Stomach (tissue), 9 donors: Measurements from ENCODE around the gene FCAMR. TPM values are rescaled to one million over a fixed set of nuclear protein-coding genes. Genes with fewer than 3 reads are reported as not detected.

Experiments used
- DNase-seq, 2 donors: peaks; one replicate each; pipeline versions ENCODE4 v3.0.0 to v3.0.0-alpha.2; 2013 to 2019
- H3K27ac ChIP-seq, 5 donors: fragments of 200-600 bp in 4 of 5; sonication (generic) in 4 of 5; one replicate each; pipeline ENCODE4 v1.5.1; 2013 to 2019; ENCODE audit warnings: mild to moderate bottlenecking in 1 of 5, moderate library complexity in 1 of 5
- H3K27me3 ChIP-seq, 3 donors: fragments of 200-600 bp; sonication (generic); one replicate each; pipeline ENCODE4 v1.5.1; 2017 to 2019; ENCODE audit warnings: mixed run types in 1 of 3
- H3K36me3 ChIP-seq, 4 donors: fragments of 200-600 bp; sonication (generic); 1 replicate in 3 of 4; 2 replicates in 1 of 4; pipeline ENCODE4 v1.5.1; 2016 to 2019
- H3K4me1 ChIP-seq, 4 donors: fragments of 200-600 bp; sonication (generic); one replicate each; pipeline ENCODE4 v1.5.1; 2016 to 2019
- H3K4me3 ChIP-seq, 4 donors: fragments of 200-600 bp; sonication (generic) in 3 of 4; one replicate each; pipeline ENCODE4 v1.5.1; 2016 to 2019; ENCODE audit warnings: mild to moderate bottlenecking in 1 of 4
- H3K9me3 ChIP-seq, 4 donors: fragments of 200-600 bp; sonication (generic); one replicate each; pipeline ENCODE4 v1.5.1; 2016 to 2019
- CTCF ChIP-seq, 7 experiments: fragments of 450-650 bp in 4 of 7; fragments of 200-600 bp in 3 of 7; sonication (generic) in 3 of 7; IDR thresholded peaks; one replicate each; pipeline ENCODE4 v1.5.1; 2016 to 2019; ENCODE audit warnings: antibody characterized with exemption in 7 of 7, control low read depth in 2 of 7, mild to moderate bottlenecking in 1 of 7
- EP300 ChIP-seq: sonication (generic); formaldehyde crosslinking; IDR thresholded peaks from one replicate; pipeline ENCODE4 v1.6.1; 2017; ENCODE audit warnings: antibody characterized with exemption
- POLR2A ChIP-seq, 4 donors: fragments of 450-650 bp; IDR thresholded peaks; one replicate each; pipeline ENCODE4 v1.6.1; 2016; ENCODE audit warnings: antibody characterized with exemption in 4 of 4, control low read depth in 2 of 4, mild to moderate bottlenecking in 1 of 4, moderate library complexity in 1 of 4
- POLR2AphosphoS5 ChIP-seq, 3 donors: sonication (generic); formaldehyde crosslinking; IDR thresholded peaks; one replicate each; pipeline ENCODE4 v1.6.1; 2016; ENCODE audit warnings: antibody characterized with exemption in 3 of 3
- WGBS, 5 donors: extraction: QIAGEN DNeasy Blood & Tissue Kit in 3 of 5; methylation state at CpG; one replicate each; pipeline versions ENCODE4 v1.1.5 to v1.1.7; 2013 to 2018; 5-methylcytosine and 5-hydroxymethylcytosine counted together
- intact Hi-C: fragments of 100-400 bp; cut with DNase I; formaldehyde crosslinking; loops from one replicate; pipeline ENCODE4 v1.15.1; 2023; ENCODE audit warnings: low total_unique reads
- polyA plus RNA-seq, 3 donors: library from polyadenylated mRNA; stranded (reverse); fragments of 200-250 nt; gene quantifications; one replicate each; pipeline ENCODE4 v1.2.3, GENCODE V29; 2013
- total RNA-seq, 5 donors: library from RNA; depleted of rRNA; stranded (reverse); fragments of >200 nt; gene quantifications; one replicate each; pipeline versions ENCODE4 v1.1.0 to v1.2.3, GENCODE V29; 2014 to 2016
- donor health status: healthy with polysubstance abuse.
- donor health status: Bipolar disorder and iron deficiency.
- donor health status: healthy.

Gene FCAMR
- total and polyA plus RNA-seq, 8 donors = 0.30 to 0.58 (median 0.37) TPM; not detected in 5

GRCh38 chr1:207010726-207011125, 40.5 kb upstream of the FCAMR start:
- DNase-seq = no peak
- no peaks in the 10 kb centered on the region for H3K27me3 ChIP-seq
- WGBS, 5 donors = 92 to 100% (median 94%) methylated on average over 2 of the region's 2 CpGs
- H3K36me3 ChIP-seq = no peaks in the 10 kb centered on the region
- H3K27ac ChIP-seq = peak overlapping the region; percentile 82 to 96 (median 89)
- no peak overlapping the region for H3K4me3 ChIP-seq
- peaks cover 27 to 46% (median 36%) of the 10 kb centered on the region in 4 donors for H3K4me1 ChIP-seq
- intact Hi-C loops = no loop called here
- TF ChIP-seq CTCF (IDR thresholded peaks at IDR 0.05) (no peak), EP300 (no peak), POLR2AphosphoS5 (IDR thresholded peaks at IDR 0.05) (no peak), POLR2A (IDR thresholded peaks at IDR 0.05) (no peak)
- H3K9me3 ChIP-seq = no peaks in the 10 kb centered on the region

- Histone ChIP-seq H3K36me3 (no peaks in the 10 kb centered on the region), H3K4me1 (peaks cover 29 to 54% (median 41%) of the 10 kb centered on the region in 4 donors), H3K27me3 (no peaks in the 10 kb centered on the region), H3K27ac (peak overlapping the region; percentile 82 to 94 (median 88)), H3K4me3 (no peak overlapping the region), H3K9me3 (no peaks in the 10 kb centered on the region)
- WGBS, 5 donors = 28 to 56% (median 41%) methylated on average over 7 of the region's 7 CpGs
- TF ChIP-seq CTCF (IDR thresholded peaks at IDR 0.05) (peak in 1 of 7 experiments; percentile 8), POLR2A (IDR thresholded peaks at IDR 0.05) (no peak), EP300 (no peak), POLR2AphosphoS5 (IDR thresholded peaks at IDR 0.05) (peak in 2 of 3 donors; percentile 74 to 79)
- peak; percentile 71 to 76 for DNase-seq
- intact Hi-C loops = no loop called here
Measured at GRCh38 chr1:207009945-207010344, 39.7 kb upstream of the FCAMR start.

- DNase-seq = peak; percentile 61 to 74
- Histone ChIP-seq H3K9me3 (no peaks in the 10 kb centered on the region), H3K4me3 (no peak overlapping the region), H3K27ac (peak overlapping the region; percentile 82 to 94 (median 88)), H3K4me1 (peaks cover 34 to 60% (median 47%) of the 10 kb centered on the region in 4 donors), H3K36me3 (no peaks in the 10 kb centered on the region), H3K27me3 (no peaks in the 10 kb centered on the region)
- intact Hi-C loops = no loop called here
- TF ChIP-seq EP300 (no peak), POLR2AphosphoS5 (IDR thresholded peaks at IDR 0.05) (peak; percentile 4 to 84 (median 81))
- WGBS, 5 donors = 45 to 68% (median 52%) methylated on average over 10 of the region's 10 CpGs
Measured at GRCh38 chr1:207009182-207009850, 39.1 kb upstream of the FCAMR start.

- Histone ChIP-seq H3K4me1 (peaks cover 44 to 78% (median 65%) of the 10 kb centered on the region in 4 donors), H3K27ac (peak overlapping the region; percentile 46 to 94 (median 83)), H3K36me3 (no peaks in the 10 kb centered on the region), H3K4me3 (no peak overlapping the region), H3K9me3 (no peaks in the 10 kb centered on the region), H3K27me3 (no peaks in the 10 kb centered on the region)
- TF ChIP-seq CTCF (IDR thresholded peaks at IDR 0.05) (no peak), POLR2AphosphoS5 (IDR thresholded peaks at IDR 0.05) (peak in 1 of 3 donors; percentile 33)
- peak; percentile 74 to 77 for DNase-seq
- intact Hi-C loops = no loop called here
- 54 to 64% (median 56%) methylated on average over 5 of the region's 5 CpGs for WGBS, 5 donors
Measured at GRCh38 chr1:207007352-207008033, 37.2 kb upstream of the FCAMR start.
